Stimulated activated CD4-positive, alpha-beta T cell treated with anti-CD3 and anti-CD28 coated beads, Interleukin-15, amount 100 ng/mL, for 1 hour (primary cell): ENCODE results near the gene SIRPD.

Experiments used
- DNase-seq, 2 donors: peaks; one replicate each; pipeline ENCODE4 v3.0.0-alpha.2; 2020; ENCODE audit warnings: low read depth in 1 of 2, low spot score in 1 of 2

Gene SIRPD

GRCh38 chr20:1538655-1539054 lies 18.9 kb downstream of the SIRPD start:
- no peak for DNase-seq

GRCh38 chr20:1537731-1538058 lies 19.8 kb downstream of the SIRPD start:
- no peak for DNase-seq

- DNase-seq, result no peak
Measured at GRCh38 chr20:1536893-1537730, 20.4 kb downstream of the SIRPD start.

GRCh38 chr20:1535420-1536175 lies 21.9 kb downstream of the SIRPD start:
- DNase-seq, result no peak

- DNase-seq, result no peak
Measured at GRCh38 chr20:1534526-1534925, 23.0 kb downstream of the SIRPD start.

GRCh38 chr20:1533059-1533458 lies 24.4 kb downstream of the SIRPD start:
- DNase-seq, result no peak

GRCh38 chr20:1528811-1529210 lies 28.7 kb downstream of the SIRPD start:
- no peak for DNase-seq

GRCh38 chr20:1527923-1528322 lies 29.6 kb downstream of the SIRPD start:
- no peak for DNase-seq

- DNase-seq, result no peak
Measured at GRCh38 chr20:1526896-1527295, 30.6 kb downstream of the SIRPD start.

GRCh38 chr20:1526310-1526709 lies 31.2 kb downstream of the SIRPD start:
- no peak for DNase-seq

- DNase-seq, result no peak
Measured at GRCh38 chr20:1524004-1524403, 33.5 kb downstream of the SIRPD start.

GRCh38 chr20:1517010-1517409 lies 40.5 kb downstream of the SIRPD start:
- no peak for DNase-seq

- DNase-seq, result no peak
Measured at GRCh38 chr20:1513801-1514200, 43.7 kb downstream of the SIRPD start.

- DNase-seq, result no peak
Measured at GRCh38 chr20:1509237-1509636, 48.3 kb downstream of the SIRPD start.

- DNase-seq, result no peak
Measured at GRCh38 chr20:1508574-1508973, 48.9 kb downstream of the SIRPD start.

GRCh38 chr20:1507276-1507675 lies 50.2 kb downstream of the SIRPD start:
- no peak for DNase-seq

- no peak for DNase-seq
Measured at GRCh38 chr20:1505871-1506270, 51.6 kb downstream of the SIRPD start.

- no peak for DNase-seq
Measured at GRCh38 chr20:1505361-1505760, 52.1 kb downstream of the SIRPD start.

GRCh38 chr20:1503564-1504227 lies 53.8 kb downstream of the SIRPD start:
- peak; percentile 46 to 48 for DNase-seq

GRCh38 chr20:1500496-1500895 lies 57.0 kb downstream of the SIRPD start:
- DNase-seq, result no peak

GRCh38 chr20:1499528-1500420 lies 57.7 kb downstream of the SIRPD start:
- DNase-seq, result no peak
